ENCODE measurements around the gene UQCC5.

The UQCC5 gene

GRCh38 chr3:52523386-52524257 is 12.8 kb upstream of the UQCC5 start:
- TF ChIP-seq ZNF70 (CRISPR knock-in tag; IDR thresholded peaks at IDR 0.05): no peak
- TF ChIP-seq TOX (CRISPR knock-in tag; IDR thresholded peaks at IDR 0.05; ENCODE audit: borderline replicate concordance): no peak
- TF ChIP-seq CSDC2 (CRISPR knock-in tag; IDR thresholded peaks at IDR 0.05): no peak
- TF ChIP-seq RARB (CRISPR knock-in tag; IDR thresholded peaks at IDR 0.05): no peak
- TF ChIP-seq ARNTL (CRISPR knock-in tag; IDR thresholded peaks at IDR 0.05; ENCODE audit: borderline replicate concordance, low read depth): no peak
- TF ChIP-seq ESRRG (CRISPR knock-in tag; IDR thresholded peaks at IDR 0.05): no peak
- no peak; the same call in 2 of the 3 replicates for ATAC-seq

DNA sequence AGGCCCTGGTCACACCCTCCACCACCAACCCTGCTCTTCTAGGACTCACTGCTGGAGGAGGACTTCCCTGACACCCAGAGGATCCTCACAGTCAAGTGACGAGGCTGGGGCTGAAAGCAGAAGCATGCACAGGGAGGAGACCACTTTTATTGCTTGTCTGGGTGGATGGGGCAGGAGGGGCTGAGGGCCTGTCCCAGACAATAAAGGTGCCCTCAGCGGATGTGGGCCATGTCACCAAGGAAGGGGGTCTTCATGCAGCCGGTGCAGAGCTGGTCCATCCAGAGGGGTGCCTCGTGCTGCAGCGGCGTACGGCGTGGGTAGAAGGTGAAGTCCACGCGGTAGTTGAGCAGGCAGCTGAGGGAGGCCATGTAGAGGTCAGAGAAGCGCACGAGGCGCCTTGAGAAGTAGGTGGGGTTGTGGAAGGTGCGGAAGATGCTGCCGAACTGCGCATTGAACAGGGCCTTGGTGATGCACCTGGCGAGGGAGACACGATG is 12.1 kb upstream of the UQCC5 start:
- ATAC-seq: no peak

More for the DNA sequence above, 12.1 kb upstream of the UQCC5 start:
- TF ChIP-seq ZNF70 (CRISPR knock-in tag; IDR thresholded peaks at IDR 0.05) (no peak), BACH2 (CRISPR knock-in tag; IDR thresholded peaks at IDR 0.05; ENCODE audit: borderline replicate concordance) (no peak), ESRRG (CRISPR knock-in tag; IDR thresholded peaks at IDR 0.05) (no peak), ZFP30 (CRISPR knock-in tag; IDR thresholded peaks at IDR 0.05) (no peak), ARNTL (CRISPR knock-in tag; IDR thresholded peaks at IDR 0.05; ENCODE audit: borderline replicate concordance, low read depth) (no peak), ZC3H10 (CRISPR knock-in tag; IDR thresholded peaks at IDR 0.05) (no peak), TCF4 (CRISPR knock-in tag; IDR thresholded peaks at IDR 0.05; ENCODE audit: borderline replicate concordance) (no peak), TSHZ2 (CRISPR knock-in tag; IDR thresholded peaks at IDR 0.05) (no peak), CSRNP3 (CRISPR knock-in tag; IDR thresholded peaks at IDR 0.05) (no peak), SNAI2 (CRISPR knock-in tag; IDR thresholded peaks at IDR 0.05) (no peak), RARB (CRISPR knock-in tag; IDR thresholded peaks at IDR 0.05) (no peak), TOX (CRISPR knock-in tag; IDR thresholded peaks at IDR 0.05; ENCODE audit: borderline replicate concordance) (no peak), ZNF8 (CRISPR knock-in tag; IDR thresholded peaks at IDR 0.05) (no peak), ISL1 (CRISPR knock-in tag; IDR thresholded peaks at IDR 0.05) (no peak), ZFP3 (CRISPR knock-in tag; IDR thresholded peaks at IDR 0.05) (no peak), CSDC2 (CRISPR knock-in tag; IDR thresholded peaks at IDR 0.05) (no peak), OSR1 (CRISPR knock-in tag; IDR thresholded peaks at IDR 0.05) (no peak)
- TF ChIP-seq, protein P1, sequence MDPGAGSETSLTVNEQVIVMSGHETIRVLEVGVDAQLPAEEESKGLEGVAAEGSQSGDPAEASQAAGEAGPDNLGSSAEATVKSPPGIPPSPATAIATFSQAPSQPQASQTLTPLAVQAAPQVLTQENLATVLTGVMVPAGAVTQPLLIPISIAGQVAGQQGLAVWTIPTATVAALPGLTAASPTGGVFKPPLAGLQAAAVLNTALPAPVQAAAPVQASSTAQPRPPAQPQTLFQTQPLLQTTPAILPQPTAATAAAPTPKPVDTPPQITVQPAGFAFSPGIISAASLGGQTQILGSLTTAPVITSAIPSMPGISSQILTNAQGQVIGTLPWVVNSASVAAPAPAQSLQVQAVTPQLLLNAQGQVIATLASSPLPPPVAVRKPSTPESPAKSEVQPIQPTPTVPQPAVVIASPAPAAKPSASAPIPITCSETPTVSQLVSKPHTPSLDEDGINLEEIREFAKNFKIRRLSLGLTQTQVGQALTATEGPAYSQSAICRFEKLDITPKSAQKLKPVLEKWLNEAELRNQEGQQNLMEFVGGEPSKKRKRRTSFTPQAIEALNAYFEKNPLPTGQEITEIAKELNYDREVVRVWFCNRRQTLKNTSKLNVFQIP (CRISPR knock-in tag; IDR thresholded peaks at IDR 0.05; ENCODE audit: borderline replicate concordance, low read depth): no peak
- TF ChIP-seq, protein P2, sequence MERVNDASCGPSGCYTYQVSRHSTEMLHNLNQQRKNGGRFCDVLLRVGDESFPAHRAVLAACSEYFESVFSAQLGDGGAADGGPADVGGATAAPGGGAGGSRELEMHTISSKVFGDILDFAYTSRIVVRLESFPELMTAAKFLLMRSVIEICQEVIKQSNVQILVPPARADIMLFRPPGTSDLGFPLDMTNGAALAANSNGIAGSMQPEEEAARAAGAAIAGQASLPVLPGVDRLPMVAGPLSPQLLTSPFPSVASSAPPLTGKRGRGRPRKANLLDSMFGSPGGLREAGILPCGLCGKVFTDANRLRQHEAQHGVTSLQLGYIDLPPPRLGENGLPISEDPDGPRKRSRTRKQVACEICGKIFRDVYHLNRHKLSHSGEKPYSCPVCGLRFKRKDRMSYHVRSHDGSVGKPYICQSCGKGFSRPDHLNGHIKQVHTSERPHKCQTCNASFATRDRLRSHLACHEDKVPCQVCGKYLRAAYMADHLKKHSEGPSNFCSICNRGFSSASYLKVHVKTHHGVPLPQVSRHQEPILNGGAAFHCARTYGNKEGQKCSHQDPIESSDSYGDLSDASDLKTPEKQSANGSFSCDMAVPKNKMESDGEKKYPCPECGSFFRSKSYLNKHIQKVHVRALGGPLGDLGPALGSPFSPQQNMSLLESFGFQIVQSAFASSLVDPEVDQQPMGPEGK (CRISPR knock-in tag; IDR thresholded peaks at IDR 0.05; ENCODE audit: borderline replicate concordance): no peak
- TF ChIP-seq, protein P3, sequence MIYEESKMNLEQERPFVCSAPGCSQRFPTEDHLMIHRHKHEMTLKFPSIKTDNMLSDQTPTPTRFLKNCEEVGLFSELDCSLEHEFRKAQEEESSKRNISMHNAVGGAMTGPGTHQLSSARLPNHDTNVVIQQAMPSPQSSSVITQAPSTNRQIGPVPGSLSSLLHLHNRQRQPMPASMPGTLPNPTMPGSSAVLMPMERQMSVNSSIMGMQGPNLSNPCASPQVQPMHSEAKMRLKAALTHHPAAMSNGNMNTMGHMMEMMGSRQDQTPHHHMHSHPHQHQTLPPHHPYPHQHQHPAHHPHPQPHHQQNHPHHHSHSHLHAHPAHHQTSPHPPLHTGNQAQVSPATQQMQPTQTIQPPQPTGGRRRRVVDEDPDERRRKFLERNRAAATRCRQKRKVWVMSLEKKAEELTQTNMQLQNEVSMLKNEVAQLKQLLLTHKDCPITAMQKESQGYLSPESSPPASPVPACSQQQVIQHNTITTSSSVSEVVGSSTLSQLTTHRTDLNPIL (CRISPR knock-in tag; IDR thresholded peaks at IDR 0.05; ENCODE audit: low read depth): no peak

Measured in SK-N-SH treated with all-trans-retinoic acid at 6 μM for 48 hours (cell line).